Measurements from ENCODE around the gene GPR6.

- TF ChIP-seq CTCF (IDR thresholded peaks at IDR 0.05; ENCODE audit: low read depth, low read length, poor library complexity, severe bottlenecking) = no peak
- TF ChIP-seq EZH2phosphoT487 (IDR thresholded peaks at IDR 0.05; ENCODE audit: borderline replicate concordance, low read length) = no peak
These were observed 20.2 kb downstream of the GPR6 start for GRCh38 chr6:109998159-109998785.
